ENCODE measurements around the gene CUX1.

Gene CUX1

DNA sequence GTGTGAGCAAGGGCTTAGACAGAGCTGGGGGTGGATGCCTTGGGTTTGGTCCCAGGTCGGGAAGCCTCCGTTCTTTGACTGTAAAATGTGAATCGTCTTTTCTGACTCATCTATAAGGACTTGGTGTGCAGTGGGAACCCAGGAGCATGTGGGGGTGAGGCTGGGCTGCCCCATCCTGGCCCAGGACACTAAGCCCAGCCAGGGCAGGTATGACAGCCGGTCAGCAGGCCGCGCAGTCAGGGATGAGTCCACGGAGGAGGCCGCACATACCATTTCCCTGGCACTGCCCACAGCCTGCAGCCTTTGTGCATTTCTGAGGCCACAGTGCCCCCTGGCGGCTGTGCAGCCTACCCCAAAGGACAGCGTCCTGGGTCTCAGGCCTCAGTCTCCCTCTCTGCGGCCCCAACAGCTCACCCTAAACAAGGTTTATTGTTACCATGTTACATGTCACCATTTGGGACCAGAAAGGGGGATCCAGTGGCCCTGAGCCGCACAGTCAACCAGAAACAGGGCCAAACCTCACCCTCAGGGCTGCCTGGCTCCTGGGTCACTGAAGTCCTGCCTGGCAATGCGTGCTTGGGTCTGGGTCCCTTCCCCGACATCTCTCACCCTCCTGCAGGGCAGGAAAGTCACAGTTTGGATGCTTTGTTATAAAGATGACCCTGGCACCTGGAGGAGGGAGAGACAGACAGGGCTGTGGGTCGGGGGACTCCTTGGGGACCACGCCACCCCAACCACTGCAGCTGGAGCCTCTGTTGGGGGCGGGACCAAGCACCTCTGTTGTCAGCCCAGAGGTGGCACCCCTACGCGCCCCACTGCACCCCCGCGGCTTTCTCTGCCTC lies 454.9 kb downstream of the CUX1 start:
- peak; percentile 62 for DNase-seq (ENCODE audit: low spot score)

DNA sequence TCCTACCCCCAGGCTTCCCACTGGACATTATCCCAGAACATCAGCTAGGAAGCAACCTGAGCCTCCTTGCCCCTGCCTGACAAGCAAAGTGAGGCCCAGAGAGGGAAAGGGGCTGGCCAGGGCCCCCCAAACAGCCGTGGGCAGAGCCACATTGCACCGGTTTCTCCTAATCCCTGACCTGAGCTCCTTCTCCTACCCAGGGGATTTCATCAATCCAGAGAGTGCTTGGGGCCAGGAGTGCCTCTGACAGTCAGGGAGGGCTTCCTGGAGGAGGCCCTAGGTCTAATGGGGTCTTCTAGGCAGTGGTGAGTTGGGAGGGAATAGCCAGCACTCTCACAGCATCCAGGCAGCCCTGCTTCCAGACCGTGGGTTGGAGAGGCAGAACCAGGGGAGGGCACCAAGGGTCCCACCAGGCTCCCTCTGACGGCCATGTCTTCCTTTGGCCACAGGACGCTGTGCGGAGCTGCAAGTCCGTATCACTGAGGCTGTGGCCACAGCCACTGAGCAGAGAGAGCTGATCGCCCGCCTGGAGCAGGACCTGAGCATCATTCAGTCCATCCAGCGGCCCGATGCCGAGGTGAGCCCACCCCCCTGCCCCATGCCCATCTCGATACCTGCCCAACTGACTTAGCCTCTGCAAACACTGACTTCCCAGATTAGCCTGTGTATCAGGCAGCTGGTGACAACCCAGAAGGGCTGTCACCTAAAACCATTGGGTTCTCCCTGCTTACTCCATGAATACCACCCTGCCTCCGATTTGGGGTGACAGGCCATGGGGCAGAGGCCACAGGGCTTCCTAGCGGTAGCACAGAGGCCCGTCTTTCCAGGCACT lies 455.7 kb downstream of the CUX1 start:
- no peak for DNase-seq (ENCODE audit: low spot score)

GRCh38 chr7:102273749-102274712 lies 456.6 kb downstream of the CUX1 start:
- no peak for DNase-seq (ENCODE audit: low spot score)

DNA sequence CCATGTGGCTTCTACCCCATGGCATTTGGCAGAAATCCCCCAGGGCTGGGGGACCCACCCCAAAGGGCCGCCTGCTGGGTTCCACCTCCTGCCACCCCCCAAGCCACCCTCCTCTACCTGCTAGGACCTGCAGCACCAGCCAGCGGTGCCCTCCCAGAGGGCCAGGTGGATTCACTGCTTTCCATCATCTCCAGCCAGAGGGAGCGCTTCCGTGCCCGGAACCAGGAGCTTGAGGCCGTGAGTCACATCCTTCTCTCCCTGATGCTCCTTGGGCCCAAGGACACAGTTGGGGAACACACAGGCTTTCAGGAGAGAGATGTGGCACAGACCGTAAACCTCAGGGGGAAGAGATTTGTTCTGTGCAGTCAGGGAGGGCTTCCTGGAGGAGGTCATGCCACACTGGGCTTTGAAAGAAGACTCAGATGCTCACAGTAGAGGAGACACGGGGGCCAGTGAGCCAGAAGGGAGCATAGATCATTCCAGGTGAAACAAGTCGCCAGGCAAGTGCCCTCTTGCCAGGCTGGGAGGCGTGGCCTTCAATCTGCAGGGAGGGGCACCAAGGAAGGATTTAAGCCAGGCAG lies 457.8 kb downstream of the CUX1 start:
- DNase-seq (ENCODE audit: low spot score) = no peak

DNA sequence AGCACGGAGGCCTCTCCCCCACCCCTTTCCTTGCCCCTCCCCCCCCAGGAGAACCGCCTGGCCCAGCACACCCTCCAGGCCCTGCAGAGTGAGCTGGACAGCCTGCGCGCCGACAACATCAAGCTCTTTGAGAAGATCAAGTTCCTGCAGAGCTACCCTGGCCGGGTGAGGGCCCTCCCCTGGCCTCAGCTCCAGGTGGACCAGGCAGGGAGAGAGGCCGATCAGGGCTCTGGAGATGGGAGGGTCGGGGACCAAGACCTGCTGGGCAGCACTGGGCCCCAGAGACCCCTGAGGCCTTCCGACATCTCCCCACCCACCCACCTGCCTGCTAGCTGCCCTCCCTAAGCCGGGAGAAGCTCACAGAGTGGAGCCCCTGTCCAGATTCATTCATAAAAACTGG lies 460.5 kb downstream of the CUX1 start:
- no peak for DNase-seq (ENCODE audit: low spot score)

DNA sequence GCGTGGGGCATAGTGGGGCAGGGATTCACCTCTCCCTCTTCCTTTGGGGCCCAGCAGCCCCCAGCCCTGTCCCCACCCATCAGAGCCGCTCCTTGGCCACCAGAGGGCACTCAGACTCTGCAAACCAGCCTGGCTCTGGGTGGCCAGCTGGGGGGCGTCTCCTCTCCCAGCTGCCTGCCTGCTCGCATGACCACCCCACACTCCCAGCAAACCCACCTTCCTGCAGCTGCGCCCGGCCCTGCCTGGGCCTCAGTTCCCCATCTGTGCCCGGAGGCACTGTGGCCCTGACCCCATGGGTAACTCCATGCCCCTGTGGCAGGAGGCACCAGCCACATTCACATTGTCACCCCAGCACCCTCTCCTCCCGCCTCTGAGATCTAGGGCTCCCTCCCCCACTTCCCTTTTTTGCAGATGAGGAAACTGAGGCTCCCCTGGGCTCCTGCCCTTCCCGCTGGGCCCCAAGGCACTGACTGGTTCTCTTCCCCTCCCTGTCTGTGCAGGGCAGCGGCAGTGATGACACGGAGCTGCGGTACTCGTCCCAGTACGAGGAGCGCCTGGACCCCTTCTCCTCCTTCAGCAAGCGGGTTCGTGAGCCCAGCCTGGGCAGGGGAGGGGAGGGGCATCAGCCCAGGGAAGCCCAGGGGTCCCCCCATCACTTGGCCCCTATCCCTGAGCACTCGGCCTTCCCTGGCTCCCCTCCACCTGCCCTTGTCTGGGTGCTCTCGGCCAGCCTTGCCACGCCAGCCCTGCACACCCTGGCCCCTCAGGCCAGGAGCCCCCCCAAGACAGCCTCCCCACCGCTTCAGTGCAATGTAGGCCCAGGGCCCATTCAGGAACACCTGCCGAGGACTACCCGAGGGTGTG lies 462.3 kb downstream of the CUX1 start:
- DNase-seq (ENCODE audit: low spot score) = peak; percentile 60

- no peak for DNase-seq (ENCODE audit: low spot score)
These were observed 463.1 kb downstream of the CUX1 start for GRCh38 chr7:102280521-102280920.

GRCh38 chr7:102281785-102282184 lies 464.4 kb downstream of the CUX1 start:
- no peak for DNase-seq (ENCODE audit: low spot score)

- no peak for DNase-seq (ENCODE audit: low spot score)
These were observed 465.3 kb downstream of the CUX1 start for GRCh38 chr7:102282465-102283362.

DNA sequence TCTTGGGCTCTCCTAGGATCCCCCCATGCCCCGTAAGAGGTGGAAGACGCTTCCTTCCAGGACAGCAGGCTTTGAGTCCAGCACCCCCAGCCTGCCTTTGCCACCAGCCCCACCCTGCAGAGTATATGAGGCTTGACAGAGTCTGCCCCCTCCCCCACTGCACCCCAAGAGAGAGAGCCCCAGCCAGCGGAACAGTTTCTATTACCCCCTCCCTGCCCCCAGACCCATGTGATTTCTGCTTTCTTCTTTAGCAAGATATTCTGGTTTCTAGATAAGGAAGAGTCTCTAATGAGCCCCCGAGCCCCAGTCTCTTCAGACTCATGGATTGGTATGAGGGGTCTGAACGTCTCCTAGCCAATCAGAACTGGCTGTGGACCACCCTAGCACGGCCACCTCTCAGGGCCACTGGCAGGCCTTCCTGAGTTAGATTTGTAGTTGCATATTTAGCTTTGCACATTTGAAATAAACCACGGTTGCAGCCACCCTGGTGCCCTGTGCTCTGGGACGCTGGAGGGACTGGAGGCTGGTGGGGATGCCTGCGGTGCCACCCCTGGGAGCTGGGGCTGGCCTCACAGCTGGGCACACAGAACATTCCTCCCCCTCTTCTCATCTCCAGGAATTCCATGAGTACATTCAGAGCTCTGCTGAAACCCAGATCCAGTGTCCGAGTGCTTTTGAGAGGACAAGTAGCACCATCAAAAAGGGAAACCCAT lies 466.2 kb downstream of the CUX1 start:
- no peak for DNase-seq (ENCODE audit: low spot score)

- DNase-seq (ENCODE audit: low spot score) = no peak
These were observed 467.0 kb downstream of the CUX1 start for GRCh38 chr7:102284399-102284798.

DNA sequence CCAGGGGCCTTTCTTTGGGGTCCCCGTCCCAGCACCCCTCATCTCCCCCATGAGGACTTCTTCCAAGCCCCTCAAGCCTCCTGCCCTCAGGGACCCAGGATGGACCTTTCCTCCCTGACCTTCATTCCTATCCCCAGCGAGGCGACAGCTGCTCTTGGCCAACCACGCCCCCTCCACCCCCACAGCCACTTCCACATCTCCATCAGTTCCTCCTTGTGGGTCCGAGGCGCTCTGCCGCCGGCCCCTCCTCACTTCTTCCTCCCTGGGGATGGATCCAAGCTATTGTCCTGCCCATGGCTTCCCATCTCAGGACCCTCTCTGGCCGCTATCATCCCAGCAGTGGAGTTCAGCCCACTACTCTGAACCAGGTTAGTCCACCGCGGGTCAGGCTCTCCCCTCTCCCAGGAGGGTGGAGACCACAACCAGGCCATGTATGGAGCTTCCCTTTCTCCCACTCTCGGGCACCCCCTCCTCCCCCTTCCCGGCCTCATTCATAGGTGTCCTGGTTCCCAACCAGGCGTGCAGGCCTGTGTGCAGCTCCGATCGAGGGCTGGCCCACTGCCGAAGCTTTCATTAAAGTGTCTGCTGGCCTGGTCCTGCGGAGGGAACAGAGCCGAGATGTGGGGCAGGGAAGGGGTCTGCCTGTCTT lies 467.6 kb downstream of the CUX1 start:
- no peak for DNase-seq (ENCODE audit: low spot score)

GRCh38 chr7:102285540-102286236 lies 468.3 kb downstream of the CUX1 start:
- DNase-seq (ENCODE audit: low spot score) = no peak

- DNase-seq (ENCODE audit: low spot score) = peak; percentile 23
These were observed 469.0 kb downstream of the CUX1 start, which contains the start of gene SH2B2 for GRCh38 chr7:102286237-102287110. TSS of gene SH2B2 (plus strand) at chr7:102286868. CDS start at chr7:102300551, 13,683 bp downstream.

DNA sequence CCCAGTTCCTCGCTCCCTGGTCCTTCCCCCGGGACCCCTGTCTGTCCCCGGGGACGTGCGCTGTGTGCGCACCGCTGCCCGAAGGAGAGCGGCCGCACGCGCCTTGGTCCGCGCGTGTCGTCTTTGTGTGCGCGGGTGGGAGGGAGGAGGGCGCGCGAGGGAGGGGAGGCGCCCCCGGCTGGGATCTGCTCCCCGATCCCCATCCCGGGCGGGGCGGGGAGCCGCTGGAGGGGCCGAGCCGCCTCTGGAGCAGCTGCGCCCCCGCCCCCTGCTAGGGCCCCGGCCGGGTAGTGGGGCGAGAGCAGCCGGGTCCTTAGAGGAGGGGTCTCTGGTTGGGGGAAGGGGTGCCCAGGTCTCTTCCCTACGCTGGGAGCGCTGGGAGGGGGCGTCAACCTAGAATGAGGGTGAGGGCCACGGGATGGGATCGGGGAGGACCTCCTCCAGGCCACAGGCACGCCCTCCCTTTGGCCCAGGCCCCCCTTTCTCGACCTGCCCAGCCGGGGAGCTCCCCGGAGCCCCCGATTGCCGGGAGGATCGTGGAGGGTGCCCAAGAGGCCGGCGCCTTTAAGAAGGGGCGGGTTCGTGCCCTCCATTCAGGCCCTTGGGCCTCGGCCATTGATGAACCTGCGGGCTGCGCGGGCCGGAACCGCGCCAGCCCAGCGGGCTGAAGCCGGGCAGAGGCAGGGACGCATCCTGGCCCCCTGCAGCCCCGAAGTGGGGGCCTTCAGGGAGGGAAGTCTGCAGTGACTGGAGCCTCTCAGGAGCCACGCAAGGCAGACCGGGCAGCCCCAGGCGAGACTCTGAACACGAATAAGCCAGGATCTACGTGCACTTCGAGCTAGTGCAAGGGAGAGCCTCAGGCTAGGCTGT lies 469.9 kb downstream of the CUX1 start:
- DNase-seq (ENCODE audit: low spot score) = no peak

DNA sequence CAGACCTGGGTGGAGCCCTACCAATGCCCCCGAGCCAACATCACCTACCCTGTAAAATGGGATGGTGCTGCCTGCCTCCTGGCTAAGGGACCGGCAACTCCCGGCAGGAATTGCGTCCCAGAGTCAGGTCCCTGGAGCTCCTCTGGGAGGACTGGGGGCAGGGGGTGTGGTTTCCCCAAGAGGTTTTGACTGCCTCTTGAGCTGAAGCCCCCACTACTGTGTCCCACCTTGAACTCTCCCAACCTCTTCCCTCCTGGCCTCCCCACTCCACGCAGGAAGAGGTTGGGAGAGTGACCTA lies 470.5 kb downstream of the CUX1 start:
- DNase-seq (ENCODE audit: low spot score) = no peak
